Mesendoderm (in vitro differentiated cells): ENCODE data around the gene KMT2C.
"Not testable (repeated sequence)": the region's sequence is repeated elsewhere in the genome, so short reads cannot be mapped to it uniquely, and the experiment has no call there.

ENCODE experiments used
- DNase-seq: peaks from one replicate; pipeline ENCODE4 v3.0.0; 2013
- H2AK5ac ChIP-seq: 2 replicates; pipeline ENCODE4 v1.6.1; 2013; ENCODE audit warnings: low read length, inconsistent platforms
- H2BK120ac ChIP-seq: 2 replicates; pipeline ENCODE4 v1.6.1; 2013; ENCODE audit warnings: low read depth, mild to moderate bottlenecking, low read length, moderate library complexity, mixed read lengths
- H2BK15ac ChIP-seq: replicated peaks from 2 replicates; pipeline ENCODE4 v1.6.1; 2013; ENCODE audit warnings: low read depth, mild to moderate bottlenecking, moderate library complexity
- H2BK5ac ChIP-seq: 2 replicates; pipeline ENCODE4 v1.6.1; 2013; ENCODE audit warnings: low read length, inconsistent platforms
- H3K18ac ChIP-seq: 2 replicates; pipeline ENCODE4 v1.6.1; 2013; ENCODE audit warnings: mild to moderate bottlenecking, low read length, mixed read lengths
- H3K23ac ChIP-seq: one replicate; pipeline ENCODE4 v1.6.1; 2013; ENCODE audit warnings: low read length
- H3K27ac ChIP-seq: 2 replicates; pipeline ENCODE4 v1.5.1; 2013; ENCODE audit warnings: low read depth, mild to moderate bottlenecking, inconsistent platforms, low read length, moderate library complexity
- H3K27me3 ChIP-seq: 2 replicates; pipeline ENCODE4 v1.6.1; 2013; ENCODE audit warnings: low read length, control low read depth, mild to moderate bottlenecking, inconsistent platforms; ENCODE audit not compliant: insufficient read depth, poor library complexity
- H3K36me3 ChIP-seq: 2 replicates; pipeline ENCODE4 v1.6.1; 2013; ENCODE audit warnings: low read length, inconsistent platforms; ENCODE audit not compliant: control insufficient read depth, insufficient read depth
- H3K4ac ChIP-seq: one replicate; pipeline ENCODE4 v1.6.1; 2013; ENCODE audit warnings: low read depth, mild to moderate bottlenecking, low read length, moderate library complexity
- H3K4me1 ChIP-seq: 2 replicates; pipeline ENCODE4 v1.6.1; 2013; ENCODE audit warnings: low read depth, low read length, inconsistent platforms; ENCODE audit not compliant: control insufficient read depth
- H3K4me2 ChIP-seq: 2 replicates; pipeline ENCODE4 v1.6.1; 2013; ENCODE audit warnings: low read length
- H3K4me3 ChIP-seq: 2 replicates; pipeline ENCODE4 v1.5.1; 2013; ENCODE audit warnings: mild to moderate bottlenecking, low read length
- H3K56ac ChIP-seq: one replicate; pipeline ENCODE4 v1.6.1; 2013; ENCODE audit warnings: low read length
- H3K79me1 ChIP-seq: 2 replicates; pipeline ENCODE4 v1.6.1; 2013; ENCODE audit warnings: low read length, inconsistent platforms
- H3K79me2 ChIP-seq: 2 replicates; pipeline ENCODE4 v1.6.1; 2013; ENCODE audit warnings: mild to moderate bottlenecking, low read length; ENCODE audit not compliant: control insufficient read depth, insufficient read depth
- H3K9ac ChIP-seq: 2 replicates; pipeline ENCODE4 v1.6.1; 2013; ENCODE audit warnings: low read length, inconsistent platforms
- H4K5ac ChIP-seq: one replicate; pipeline ENCODE4 v1.6.1; 2013; ENCODE audit warnings: low read length
- H4K8ac ChIP-seq: one replicate; pipeline ENCODE4 v1.6.1; 2013; ENCODE audit warnings: low read depth, mild to moderate bottlenecking, control low read depth, low read length, moderate library complexity
- WGBS: extraction: QIAGEN DNeasy Blood & Tissue Kit; methylation state at CpG from one replicate; pipeline ENCODE4 v1.1.7; 2013; ENCODE audit warnings: low lambda C conversion rate, missing lambda C conversion rate; ENCODE audit not compliant: insufficient coverage; ENCODE audit errors: extremely low coverage; 5-methylcytosine and 5-hydroxymethylcytosine counted together

KMT2C gene

DNA sequence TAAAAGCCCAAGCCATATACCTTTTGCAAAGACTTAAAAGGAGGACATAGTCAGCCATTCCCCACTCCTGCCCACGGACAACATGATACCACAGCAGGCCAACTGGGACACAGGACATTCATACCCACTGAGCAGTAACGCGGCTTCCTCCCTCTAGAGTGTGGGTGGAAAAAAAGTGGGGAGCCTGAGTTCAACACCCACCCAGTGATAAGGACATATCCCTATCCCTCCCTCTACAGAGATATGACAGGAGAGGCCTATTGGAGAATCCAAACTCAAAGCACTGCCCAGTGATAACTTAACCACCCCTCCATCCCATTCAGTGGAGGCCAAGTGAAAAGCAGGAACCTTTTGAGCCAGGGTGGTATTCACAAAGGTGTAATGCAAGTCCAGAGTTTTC, 148.8 kb downstream of the KMT2C start:
- no CpG with 5 or more reads among the region's 3 CpGs for WGBS
- not testable (repeated sequence) for H2BK5ac ChIP-seq, H3K4ac ChIP-seq, H3K4me1 ChIP-seq, H3K56ac ChIP-seq, H3K4me3 ChIP-seq, H3K4me2 ChIP-seq, H2BK15ac ChIP-seq, H3K9ac ChIP-seq, H2BK120ac ChIP-seq, DNase-seq, H3K27me3 ChIP-seq, H3K23ac ChIP-seq, H3K18ac ChIP-seq, H2AK5ac ChIP-seq, H4K5ac ChIP-seq, H3K27ac ChIP-seq, H3K36me3 ChIP-seq, H4K8ac ChIP-seq, H3K79me1 ChIP-seq, H3K79me2 ChIP-seq

DNA sequence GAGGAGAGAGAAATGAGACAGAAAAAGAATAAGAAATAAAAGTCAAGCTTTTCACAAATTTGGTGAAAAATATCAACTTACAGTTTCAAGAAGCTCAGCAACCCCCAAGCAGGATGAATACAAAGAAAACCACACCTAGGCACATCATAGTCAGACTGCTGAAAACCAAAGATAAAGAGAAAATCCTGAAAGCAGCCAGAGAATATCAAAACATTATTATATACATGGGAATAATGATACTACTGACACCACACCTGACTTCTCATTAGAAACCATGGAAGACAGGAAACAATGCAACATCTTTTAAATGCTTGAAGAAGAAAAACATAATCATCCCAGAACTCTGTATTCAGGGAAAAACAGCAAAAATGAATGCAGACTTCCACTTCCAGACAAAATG, 149.6 kb downstream of the KMT2C start:
- H3K27ac ChIP-seq, H3K79me1 ChIP-seq, H3K23ac ChIP-seq, H3K56ac ChIP-seq, H3K4me3 ChIP-seq, H3K27me3 ChIP-seq, H2BK15ac ChIP-seq, H3K36me3 ChIP-seq, H4K5ac ChIP-seq, H2AK5ac ChIP-seq, H3K79me2 ChIP-seq, H3K4me2 ChIP-seq, H2BK5ac ChIP-seq, H2BK120ac ChIP-seq, DNase-seq, H3K18ac ChIP-seq, H3K4me1 ChIP-seq, H3K4ac ChIP-seq, H4K8ac ChIP-seq, H3K9ac ChIP-seq: not testable (repeated sequence)

DNA sequence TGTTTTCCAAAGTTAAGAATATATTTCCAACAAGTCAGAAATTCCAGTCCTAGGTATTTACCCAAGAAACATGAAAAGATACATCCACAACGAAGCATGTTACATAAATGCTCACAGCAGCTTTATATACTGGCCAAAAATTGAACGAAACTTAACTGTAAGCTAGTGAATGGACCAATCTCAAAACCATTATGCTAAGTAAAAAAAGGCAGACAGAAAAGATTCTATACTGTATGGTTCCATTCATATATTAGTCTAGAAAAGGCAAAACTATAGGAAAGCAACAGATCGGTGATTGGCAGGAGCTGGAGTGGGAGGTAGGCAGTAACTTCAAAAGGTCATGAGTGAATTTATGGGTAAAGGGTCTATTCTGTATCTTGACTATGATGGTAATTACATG, 150.8 kb downstream of the KMT2C start:
- not testable (repeated sequence) for H3K18ac ChIP-seq, H3K4ac ChIP-seq, H3K23ac ChIP-seq, H3K36me3 ChIP-seq, H2BK120ac ChIP-seq, H4K5ac ChIP-seq, H3K27ac ChIP-seq, H3K4me2 ChIP-seq, H3K56ac ChIP-seq, H2BK5ac ChIP-seq, H3K27me3 ChIP-seq, H2BK15ac ChIP-seq, H3K79me1 ChIP-seq, DNase-seq, H3K9ac ChIP-seq, H4K8ac ChIP-seq, H3K4me1 ChIP-seq, H3K79me2 ChIP-seq, H2AK5ac ChIP-seq, H3K4me3 ChIP-seq
- no CpG with 5 or more reads among the region's 3 CpGs for WGBS

DNA sequence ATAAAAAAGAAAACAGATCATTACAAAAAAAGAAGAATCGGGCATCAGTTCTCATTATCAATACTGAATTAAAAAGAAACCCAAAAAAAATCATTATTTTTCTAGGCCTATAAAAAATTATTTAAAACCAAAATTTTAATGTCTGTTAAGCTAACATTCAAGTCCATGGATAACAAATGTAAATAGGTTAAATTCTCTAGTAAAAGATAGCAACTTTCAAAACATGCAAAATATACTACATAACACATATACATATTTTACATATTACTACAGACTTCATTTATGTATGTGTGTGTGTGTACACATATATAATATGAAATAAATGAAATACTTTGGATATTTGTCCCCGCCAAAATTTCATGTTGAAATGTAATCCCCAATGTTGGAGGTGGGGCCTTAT, 158.1 kb downstream of the KMT2C start:
- WGBS: no CpG with 5 or more reads among the region's 2 CpGs
- not testable (repeated sequence) for H3K4me2 ChIP-seq, H3K4me1 ChIP-seq

DNA sequence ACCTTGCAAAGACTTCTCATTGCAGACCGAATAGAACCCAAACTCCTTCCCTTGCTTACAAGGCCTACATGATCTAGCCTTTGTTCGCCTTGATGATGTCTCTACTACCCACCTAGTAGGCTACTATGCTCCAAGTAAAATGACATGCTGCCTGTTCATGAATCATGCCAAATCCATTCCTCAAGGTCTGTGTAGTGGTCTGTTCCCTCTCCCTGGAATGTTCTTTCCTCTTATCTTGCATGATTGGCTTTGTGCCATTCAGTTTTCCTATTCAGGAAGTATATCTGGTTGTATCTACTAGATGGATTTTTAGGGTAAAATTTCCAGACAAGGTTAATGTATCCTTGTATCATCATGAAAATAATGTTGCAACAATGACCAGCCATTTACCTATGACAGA, 165.4 kb downstream of the KMT2C start:
- not testable (repeated sequence) for H3K4me1 ChIP-seq, H3K4me3 ChIP-seq, H3K36me3 ChIP-seq, H3K56ac ChIP-seq, H3K27me3 ChIP-seq, H3K23ac ChIP-seq, H2BK120ac ChIP-seq, H3K4me2 ChIP-seq, H3K9ac ChIP-seq, H2AK5ac ChIP-seq, H3K27ac ChIP-seq, H2BK15ac ChIP-seq, H4K5ac ChIP-seq, H4K8ac ChIP-seq, H2BK5ac ChIP-seq, H3K79me1 ChIP-seq, H3K79me2 ChIP-seq, DNase-seq, H3K18ac ChIP-seq, H3K4ac ChIP-seq
- WGBS: no CpG with 5 or more reads among the region's 2 CpGs

More for the DNA sequence above, 158.1 kb downstream of the KMT2C start:
- H3K36me3 ChIP-seq, H3K27ac ChIP-seq, H4K5ac ChIP-seq, H2BK120ac ChIP-seq, H3K4me3 ChIP-seq, H3K27me3 ChIP-seq, H3K4ac ChIP-seq, H3K79me2 ChIP-seq, DNase-seq, H2BK5ac ChIP-seq, H3K79me1 ChIP-seq, H3K56ac ChIP-seq, H3K23ac ChIP-seq, H2BK15ac ChIP-seq, H4K8ac ChIP-seq, H3K18ac ChIP-seq, H2AK5ac ChIP-seq, H3K9ac ChIP-seq: not testable (repeated sequence)

DNA sequence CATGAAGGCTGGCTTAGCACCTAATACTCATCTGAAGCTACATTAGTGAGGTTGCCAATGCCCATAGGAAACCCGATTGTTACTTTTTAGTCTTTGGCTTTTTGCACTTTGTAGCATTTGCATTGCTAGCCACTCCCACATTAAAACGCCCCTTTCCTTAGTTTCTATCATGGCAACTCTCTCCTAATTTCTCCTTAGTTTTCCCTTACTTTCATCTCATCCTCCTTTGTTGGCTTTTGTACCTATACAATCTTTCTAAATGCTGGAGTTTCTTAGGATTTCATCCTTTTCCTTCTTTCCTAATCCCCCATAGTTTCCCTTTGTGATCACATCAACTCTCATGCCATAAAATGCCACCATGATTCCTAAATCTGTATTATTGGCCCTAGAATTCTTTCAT, 168.9 kb downstream of the KMT2C start:
- H3K56ac ChIP-seq, H3K27me3 ChIP-seq, H2BK15ac ChIP-seq, H3K79me2 ChIP-seq, H3K27ac ChIP-seq, H3K23ac ChIP-seq, DNase-seq, H3K4ac ChIP-seq, H4K5ac ChIP-seq, H3K4me1 ChIP-seq, H3K36me3 ChIP-seq, H4K8ac ChIP-seq, H3K4me2 ChIP-seq, H2BK120ac ChIP-seq, H3K18ac ChIP-seq, H2AK5ac ChIP-seq, H3K9ac ChIP-seq, H3K79me1 ChIP-seq, H2BK5ac ChIP-seq: not testable (repeated sequence)
- peak overlapping the region; percentile 33 for H3K4me3 ChIP-seq
- WGBS: no CpG with 5 or more reads among the region's 2 CpGs
